GM18858 (cell line): ENCODE results near the gene UBE3A.
A peak's percentile ranks its signal among the peaks of the same experiment; 100 is the strongest.
"Not testable (repeated sequence)": the region's sequence is repeated elsewhere in the genome, so short reads cannot be mapped to it uniquely, and the experiment has no call there.

ENCODE experiments used
- ATAC-seq: cut with Tn5 transposase; IDR thresholded peaks from one replicate; pipeline ENCODE4 v1.9.1; 2021; ENCODE audit not compliant: unreplicated experiment

Gene UBE3A

GRCh38 chr15:25438601-25439368, at the start of gene UBE3A:
Gene UBE3A, minus strand, starts transcription at chr15:25439024. Its CDS starts 29,917 bp downstream, at chr15:25409107.
- ATAC-seq, result peak; percentile 81

GRCh38 chr15:25487226-25487884, 48.5 kb upstream of the UBE3A start:
- no peak for ATAC-seq

DNA sequence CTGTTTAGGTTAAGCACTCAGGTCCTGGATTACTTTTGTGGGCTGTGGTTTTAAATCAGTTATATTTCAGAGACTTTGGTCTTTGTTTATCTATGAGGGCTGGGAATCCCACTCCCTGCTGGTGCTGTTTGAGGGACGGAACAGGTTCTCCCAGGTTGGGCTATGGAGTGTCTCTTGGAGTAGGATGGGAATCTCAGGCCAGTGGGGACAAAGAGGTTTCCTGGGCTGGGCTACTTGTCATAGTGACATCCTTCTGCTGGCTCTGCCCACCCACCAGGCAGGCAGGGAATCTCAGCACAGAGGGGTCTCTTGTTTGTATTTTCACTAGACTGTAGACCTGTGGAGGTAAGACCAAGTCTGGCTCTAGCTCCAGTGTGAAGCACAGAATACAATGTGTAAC, 47.2 kb upstream of the UBE3A start:
- ATAC-seq, result no peak

DNA sequence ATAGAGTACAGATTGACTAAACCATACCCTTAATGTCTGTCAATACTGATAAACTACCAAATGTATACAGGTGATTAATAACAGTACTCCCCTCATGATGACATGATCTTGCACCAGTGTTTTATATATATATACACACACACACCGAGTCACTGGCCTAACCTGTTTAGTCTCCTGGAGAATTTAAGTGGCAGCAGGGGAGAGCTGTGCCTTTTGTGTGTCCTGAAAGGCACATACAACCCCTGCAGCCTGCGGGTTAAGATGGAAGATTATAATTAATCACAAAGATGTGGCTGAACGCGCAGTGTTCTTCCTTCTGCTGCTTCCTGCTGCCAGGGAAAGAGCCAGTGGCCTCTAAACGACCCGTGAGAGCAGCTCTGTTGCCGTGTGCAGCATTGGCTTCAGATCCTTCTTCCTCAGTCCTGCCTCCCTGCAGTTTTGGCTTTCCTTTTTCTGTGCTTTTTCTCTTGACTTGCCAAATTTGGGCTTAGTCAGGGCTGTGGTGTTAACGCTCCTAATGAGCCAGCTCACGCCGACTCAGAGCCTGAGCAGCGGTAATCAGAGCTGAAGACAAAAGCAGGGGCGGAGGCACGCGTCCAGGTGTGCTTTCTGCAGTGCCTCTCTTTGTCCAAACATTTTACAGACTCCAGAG, 42.5 kb upstream of the UBE3A start:
- ATAC-seq, result no peak

DNA sequence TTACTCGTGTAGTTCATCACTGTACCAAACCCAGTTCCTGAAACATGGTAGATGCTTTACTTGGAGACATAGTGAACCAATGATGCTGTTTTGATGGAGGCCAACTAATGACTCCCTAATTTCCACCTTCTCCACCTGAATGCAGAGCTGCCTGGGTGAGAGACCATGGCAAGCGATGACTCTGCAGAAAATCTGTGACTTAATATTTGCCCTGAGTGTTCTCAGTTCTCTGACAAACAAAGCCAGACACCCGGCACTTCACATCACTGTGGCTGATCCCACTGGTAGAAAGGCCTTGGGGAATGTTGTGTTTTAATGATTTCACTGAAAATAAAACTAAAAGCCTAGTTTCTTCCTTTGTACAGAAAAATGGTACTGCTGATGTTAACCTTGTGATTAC, 39.5 kb upstream of the UBE3A start:
- no peak for ATAC-seq

- ATAC-seq, result no peak
These were observed 39.0 kb upstream of the UBE3A start for GRCh38 chr15:25477816-25478215.

- ATAC-seq, result no peak
These were observed 35.4 kb upstream of the UBE3A start for GRCh38 chr15:25474251-25474650.

GRCh38 chr15:25470230-25470629, 31.4 kb upstream of the UBE3A start:
- no peak for ATAC-seq

DNA sequence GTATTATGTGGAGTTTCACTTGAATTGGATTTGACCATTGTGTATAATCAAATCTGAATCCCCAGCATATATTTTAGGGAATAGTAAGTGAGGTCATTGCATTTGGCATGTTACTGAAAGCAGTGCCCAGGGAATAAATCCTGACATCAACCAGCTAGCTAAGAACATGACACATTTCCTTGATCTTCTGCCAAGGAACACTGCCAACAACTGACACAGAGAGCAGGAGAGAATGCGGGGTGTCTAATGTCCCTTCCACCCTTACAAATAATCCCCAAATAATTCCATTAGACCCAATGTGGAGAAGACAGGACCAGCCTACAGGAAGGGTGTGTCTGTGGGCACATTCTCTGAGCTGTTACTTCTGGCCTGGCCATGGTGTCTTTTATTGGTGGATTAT, 30.6 kb upstream of the UBE3A start:
- ATAC-seq, result no peak

DNA sequence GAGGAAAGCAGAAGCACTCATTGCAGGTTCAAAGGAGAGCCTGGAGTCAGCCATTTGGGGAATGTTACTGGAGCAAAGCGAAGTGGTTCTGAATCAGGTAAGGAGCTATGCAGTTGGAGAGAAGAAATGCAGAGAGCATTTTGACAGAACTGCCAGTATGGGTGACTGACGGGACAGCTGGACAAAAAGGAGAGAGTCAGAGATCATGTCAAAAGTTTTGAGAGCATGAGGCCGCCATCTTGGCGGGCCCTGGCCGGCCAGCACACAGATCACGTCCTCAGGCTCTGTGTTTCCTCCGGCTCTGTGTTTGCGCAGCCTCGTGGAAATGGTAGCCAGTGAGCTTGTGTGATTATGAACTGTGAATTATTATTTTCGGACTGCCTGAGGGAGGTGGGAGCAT, 29.8 kb upstream of the UBE3A start:
- no peak for ATAC-seq

GRCh38 chr15:25465835-25466234, 27.0 kb upstream of the UBE3A start:
- ATAC-seq, result no peak

DNA sequence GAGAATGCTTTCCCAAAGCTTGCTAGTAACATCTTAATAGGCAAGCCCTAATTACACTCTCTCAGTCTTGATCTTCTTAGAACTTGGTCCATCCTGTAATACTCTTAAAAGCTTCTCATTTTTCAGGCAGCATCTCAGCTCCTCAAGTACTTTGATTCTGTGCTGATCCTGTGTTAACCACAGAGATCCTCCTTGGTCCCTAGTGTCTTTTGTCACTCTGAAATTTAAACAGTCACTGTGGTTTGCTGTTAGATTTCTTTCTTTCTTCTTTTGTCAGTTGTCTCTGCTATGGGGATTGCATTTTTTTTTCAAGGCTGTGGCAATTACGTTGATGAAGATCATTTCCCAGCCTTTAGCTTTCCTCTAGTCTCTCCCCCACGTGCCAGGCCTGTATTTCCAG, 26.0 kb upstream of the UBE3A start:
- no peak for ATAC-seq

GRCh38 chr15:25464383-25464782, 25.6 kb upstream of the UBE3A start:
- ATAC-seq, result no peak

GRCh38 chr15:25456196-25456595, 17.4 kb upstream of the UBE3A start:
- no peak for ATAC-seq

DNA sequence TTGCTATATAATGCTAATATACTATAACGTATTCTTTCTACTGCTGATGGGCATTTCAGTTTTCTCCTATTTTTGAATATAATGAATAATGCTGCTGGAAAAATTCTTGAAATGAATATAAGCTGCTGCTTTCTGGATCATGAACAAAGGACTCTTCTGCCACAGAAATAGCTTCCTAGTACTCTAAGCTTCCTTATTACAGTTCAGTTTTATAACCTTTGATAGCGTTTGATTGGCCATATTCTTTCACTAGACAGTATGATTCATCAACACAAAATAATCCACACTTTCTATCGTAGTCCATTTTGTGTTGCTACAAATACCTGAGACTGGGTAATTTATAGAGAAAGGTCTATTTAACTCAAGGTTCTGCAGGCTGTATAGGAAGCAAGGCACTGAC, 16.4 kb upstream of the UBE3A start:
- ATAC-seq, result no peak

- no peak for ATAC-seq
These were observed 15.9 kb upstream of the UBE3A start for GRCh38 chr15:25454771-25455170.

GRCh38 chr15:25453246-25453645, 14.4 kb upstream of the UBE3A start:
- not testable (repeated sequence) for ATAC-seq

DNA sequence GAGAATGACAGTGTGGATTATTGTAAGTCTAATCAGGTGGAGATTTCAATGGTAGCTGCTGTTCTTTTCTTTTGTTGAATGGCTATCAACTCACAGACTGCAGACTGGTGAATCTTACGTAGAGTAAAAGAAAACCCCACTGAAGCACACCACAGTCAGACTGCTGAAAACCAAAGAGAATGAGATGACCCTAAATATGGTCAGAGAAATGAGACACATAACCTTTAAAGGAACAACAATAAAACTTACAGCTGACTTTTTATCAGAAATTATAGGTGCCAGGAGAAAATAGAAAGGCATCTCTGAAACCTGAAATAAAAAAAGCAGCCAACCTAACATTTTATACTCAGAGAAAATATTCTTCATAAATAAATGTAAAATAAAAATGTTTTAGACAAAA, 12.7 kb upstream of the UBE3A start:
- ATAC-seq, result no peak

DNA sequence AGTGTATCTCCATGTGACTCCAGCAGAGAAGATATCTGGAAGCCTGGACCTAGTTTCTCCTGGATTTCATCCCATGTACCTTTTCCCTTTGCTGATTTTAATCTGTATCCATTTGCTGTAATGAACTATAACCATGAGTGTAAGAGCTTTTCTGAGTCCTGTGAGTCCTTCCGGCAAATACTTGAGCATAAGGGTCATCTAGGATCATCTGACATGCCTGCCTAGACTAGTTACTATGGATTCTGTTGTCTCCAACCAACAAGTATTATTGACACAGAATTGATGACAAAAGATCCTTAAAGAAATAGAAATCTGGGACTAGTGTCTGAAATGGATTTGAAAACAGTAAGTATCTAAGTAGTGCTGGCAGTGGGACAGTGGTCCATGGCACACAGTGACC, 11.3 kb upstream of the UBE3A start:
- ATAC-seq, result no peak

- ATAC-seq, result no peak
These were observed 7.3 kb upstream of the UBE3A start for GRCh38 chr15:25446076-25446475.

DNA sequence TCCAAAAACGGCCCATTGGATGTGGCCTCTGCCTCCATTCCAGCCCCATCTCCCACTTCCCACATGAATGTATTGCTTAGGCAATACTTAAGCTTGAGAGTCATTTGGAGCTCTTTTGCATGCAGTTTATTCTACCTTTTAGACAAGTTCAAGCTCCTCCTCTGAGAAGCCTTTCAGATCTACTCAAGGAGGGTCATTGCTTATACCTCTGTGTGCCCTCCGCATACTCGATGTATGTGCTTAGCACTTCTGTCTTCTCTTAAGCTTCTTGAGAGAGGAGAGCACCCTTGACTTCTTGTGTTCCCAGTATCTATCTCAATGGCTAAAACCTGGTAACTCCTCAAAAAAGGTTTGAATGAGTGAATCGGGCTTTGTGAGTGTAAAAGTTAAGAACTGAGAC, 6.6 kb upstream of the UBE3A start:
- ATAC-seq, result no peak

DNA sequence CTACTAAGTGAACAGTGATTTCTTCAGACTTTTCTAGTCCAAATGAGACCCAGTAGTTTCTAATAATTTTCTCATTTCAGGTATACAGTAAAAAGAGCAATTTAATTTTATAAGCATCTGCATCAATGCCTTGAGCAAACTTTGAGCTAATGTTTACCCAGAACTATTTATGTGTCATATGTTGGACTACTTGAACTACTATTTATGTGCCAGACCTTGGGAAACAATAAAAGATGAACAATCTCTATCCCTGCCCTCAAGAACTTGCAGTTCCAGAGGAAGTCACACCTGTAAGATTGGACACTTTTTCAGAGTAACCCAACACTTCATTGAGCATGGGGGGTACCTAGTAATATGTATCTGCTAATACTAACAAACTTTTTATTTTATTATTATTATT, 2.3 kb upstream of the UBE3A start:
- no peak for ATAC-seq
